ENCODE data around the gene ALG8. TPM values are rescaled to one million over a fixed set of nuclear protein-coding genes. Genes with fewer than 3 reads are reported as not detected.

ALG8 gene
- total and polyA plus RNA-seq, 2 of the 8 experiments (the other 6 are each of a cell fraction or from before 2014, with no cell fraction given), result 66.7 to 84.3 TPM

GRCh38 chr11:78083021-78083420 lies 56.4 kb downstream of the ALG8 start:
- Histone ChIP-seq H3K9ac (replicated peaks in 1 of 4; ENCODE audit: extremely low read depth in 1 of 4, low read depth in 3 of 4, low read length in 3 of 4) (no peak overlapping the region), H2BK20ac (ENCODE audit: low read length) (no peak overlapping the region), H4K8ac (ENCODE audit: extremely low read depth, insufficient read depth, low read length) (no peak overlapping the region), H3K23me2 (ENCODE audit: low read depth, low read length) (peaks cover 5% of the 10 kb centered on the region; the same call in 1 of the 2 replicates), H3K14ac (ENCODE audit: insufficient read length) (no peak overlapping the region), H3K4me3 (ENCODE audit: extremely low read depth in 1 of 4, insufficient read depth in 2 of 4, low read depth in 3 of 4, low read length in 4 of 4) (no peak overlapping the region), H3K79me2 (ENCODE audit: control insufficient read depth in 1 of 2, insufficient read depth in 2 of 2, low read length in 2 of 2) (peaks cover 7 to 13% of the 10 kb centered on the region in 2 experiments), H3K36me3 (ENCODE audit: control insufficient read depth in 2 of 4, insufficient read depth in 4 of 4, low read length in 3 of 4) (no peaks in the 10 kb centered on the region), H2BK15ac (ENCODE audit: low read length) (no peak overlapping the region), H4K5ac (ENCODE audit: insufficient read length, low read depth, low read length) (no peak overlapping the region), H3K18ac (ENCODE audit: extremely low read depth, low read length) (no peak overlapping the region), H3K4ac (replicated peaks; ENCODE audit: insufficient read length, low read depth, low read length) (no peak overlapping the region), H3K79me1 (ENCODE audit: low read depth, low read length) (peaks cover 6% of the 10 kb centered on the region; the same call in 1 of the 2 replicates), H3K4me1 (replicated peaks in 1 of 4; ENCODE audit: control insufficient read depth in 3 of 4, insufficient read depth in 4 of 4, low read length in 3 of 4) (peaks cover 0 to 6% (median 3%) of the 10 kb centered on the region in 4 experiments; a peak in 2 of 7 replicates), H3K4me2 (ENCODE audit: insufficient read depth in 1 of 2, low read depth in 2 of 2, low read length in 2 of 2) (no peak overlapping the region), H2BK120ac (replicated peaks; ENCODE audit: low read depth, low read length) (no peak overlapping the region), H4K20me1 (replicated peaks in 1 of 2; ENCODE audit: control insufficient read depth in 1 of 2, insufficient read depth in 2 of 2, low read length in 2 of 2) (peaks cover 0 to 4% of the 10 kb centered on the region in 2 experiments), H3K27ac (ENCODE audit: low read depth, low read length) (no peak overlapping the region), H3K23ac (ENCODE audit: insufficient read length) (no peak overlapping the region), H2BK5ac (ENCODE audit: low read depth, low read length) (no peak overlapping the region), H2BK12ac (ENCODE audit: low read depth, low read length) (no peak overlapping the region), H3K56ac (replicated peaks; ENCODE audit: insufficient read length, low read depth, low read length) (no peak overlapping the region), H3K9me3 (ENCODE audit: insufficient read depth in 2 of 2, low read depth in 1 of 2, low read length in 1 of 2) (no peaks in the 10 kb centered on the region), H2AFZ (ENCODE audit: low read length) (no peak overlapping the region), H4K91ac (replicated peaks; ENCODE audit: insufficient read length, low read length) (no peak overlapping the region), H2AK5ac (ENCODE audit: low read depth, low read length) (no peak overlapping the region), H3K27me3 (replicated peaks in 1 of 4; ENCODE audit: control insufficient read depth in 3 of 4, extremely low read depth in 1 of 4, insufficient read depth in 3 of 4, low read length in 3 of 4) (no peaks in the 10 kb centered on the region)
- POLR2A ChIA-PET (ENCODE audit: partially characterized antibody), result interaction anchor here (1.0 kb wide), 1 partner anchor 56 kb away, joined by 3 read pairs; no protein-coding TSS in a partner anchor
- FAIRE-seq, result no peak
- CTCF ChIA-PET (ENCODE audit: partially characterized antibody), result no interaction called here
- 92% methylated on average over 4 of the region's 4 CpGs; no CpG with 5 or more reads in 1 of the 2 experiments for WGBS, 2 experiments (ENCODE audit: extremely low coverage in 1 of 2, insufficient coverage in 1 of 2, insufficient read length in 1 of 2, insufficient replicate concordance in 2 of 2, low coverage in 1 of 2, low lambda C conversion rate in 2 of 2, missing lambda C conversion rate in 1 of 2)
- no peak for DNase-seq (ENCODE audit: low read depth in 1 of 2, low spot score in 2 of 2)
- TF ChIP-seq SRF (IDR thresholded peaks at IDR 0.05; ENCODE audit: low read depth, low read length), result no peak
- TF ChIP-seq CHD2 (IDR thresholded peaks at IDR 0.05; ENCODE audit: low read length), result no peak
- no peak for TF ChIP-seq ATF3 (IDR thresholded peaks at IDR 0.05; ENCODE audit: insufficient read depth, low read depth, low read length)
- TF ChIP-seq GTF2F1 (IDR thresholded peaks at IDR 0.05; ENCODE audit: borderline replicate concordance, low read depth, low read length), result no peak
- no peak for TF ChIP-seq GABPA (IDR thresholded peaks at IDR 0.05; ENCODE audit: borderline replicate concordance, insufficient read depth, low read length)
- TF ChIP-seq SP2 (IDR thresholded peaks at IDR 0.05; ENCODE audit: low read length), result no peak
- no peak for TF ChIP-seq JUN (IDR thresholded peaks at IDR 0.05; ENCODE audit: low read depth, low read length)
- TF ChIP-seq NANOG (IDR thresholded peaks at IDR 0.05; ENCODE audit: insufficient read depth, low read depth, low read length, poor library complexity, severe bottlenecking), result no peak
- TF ChIP-seq BACH1 (IDR thresholded peaks at IDR 0.05; ENCODE audit: low read length), result no peak
- TF ChIP-seq KDM5A (IDR thresholded peaks at IDR 0.05; ENCODE audit: low read length), result no peak
